Prostate gland (tissue), 2 donors: ENCODE measurements around the gene HAP1.

ENCODE experiments used
- CTCF ChIP-seq, 4 experiments: fragments of 200-600 bp in 2 of 4; fragments of 450-650 bp in 2 of 4; sonication (generic) in 2 of 4; IDR thresholded peaks; 1 replicate in 3 of 4; 2 replicates in 1 of 4; pipeline ENCODE4 v1.5.1; 2016 to 2019; ENCODE audit warnings: antibody characterized with exemption in 4 of 4, mild to moderate bottlenecking in 2 of 4, moderate library complexity in 2 of 4
- POLR2A ChIP-seq: fragments of 450-650 bp; IDR thresholded peaks from one replicate; pipeline ENCODE4 v1.6.1; 2016; ENCODE audit warnings: antibody characterized with exemption, mild to moderate bottlenecking
- POLR2AphosphoS5 ChIP-seq: sonication (generic); formaldehyde crosslinking; IDR thresholded peaks from one replicate; pipeline ENCODE4 v1.6.1; 2017; ENCODE audit warnings: antibody characterized with exemption

GRCh38 chr17:41731836-41732235 is 2.6 kb downstream of the HAP1 start:
- no peak for TF ChIP-seq CTCF (IDR thresholded peaks at IDR 0.05)
- TF ChIP-seq POLR2A = no peak
- no peak for TF ChIP-seq POLR2AphosphoS5
